Measurements from ENCODE around the gene PPY.

Gene PPY

DNA sequence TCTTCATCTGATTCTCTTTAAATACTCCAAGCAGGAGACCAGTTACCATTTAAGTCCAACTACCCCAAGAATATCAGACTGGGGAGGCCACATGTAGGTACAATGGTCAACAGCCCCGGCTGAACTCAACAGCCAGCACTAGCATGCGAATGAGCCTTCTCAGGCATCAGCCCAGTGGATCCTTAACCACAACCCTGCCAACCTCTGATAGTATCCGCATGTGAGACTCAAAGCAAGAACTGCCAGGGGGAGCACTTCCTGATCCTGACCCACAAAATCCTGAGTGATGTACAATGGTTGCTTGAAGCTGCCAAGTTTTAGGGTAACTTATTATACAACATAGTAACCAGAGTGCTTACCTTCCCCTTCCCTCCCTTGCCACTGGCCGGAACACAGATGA lies 7.5 kb upstream of the PPY start:
- TF ChIP-seq GATA2 (IDR thresholded peaks at IDR 0.05; ENCODE audit: low read depth, low read length), result no peak
- no peak for TF ChIP-seq GATA3 (IDR thresholded peaks at IDR 0.05; ENCODE audit: low read depth, low read length)

DNA sequence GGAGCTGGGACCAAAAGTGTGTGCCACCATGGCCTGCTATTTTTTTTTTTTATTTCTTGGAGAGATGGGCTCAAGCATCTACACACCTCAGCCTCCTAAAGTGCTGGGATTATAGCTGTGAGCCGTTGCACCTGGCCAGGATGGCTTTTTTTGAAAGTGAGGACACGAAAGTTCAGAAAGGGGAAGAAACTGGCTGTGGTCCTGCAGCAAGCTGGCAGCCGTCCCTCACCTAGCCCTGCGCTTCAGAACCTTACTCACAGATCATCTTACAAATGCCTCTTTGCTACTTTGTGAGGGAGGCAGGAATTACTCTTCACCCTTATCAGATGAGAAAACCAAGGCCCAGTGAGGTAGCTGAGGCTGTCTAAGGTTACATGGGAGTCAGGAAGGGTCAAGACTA lies 4.5 kb upstream of the PPY start:
- TF ChIP-seq GATA3 (IDR thresholded peaks at IDR 0.05; ENCODE audit: low read depth, low read length) (no peak), GATA2 (IDR thresholded peaks at IDR 0.05; ENCODE audit: low read depth, low read length) (no peak)

GRCh38 chr17:43945074-43945829 lies 3.0 kb upstream of the PPY start:
- TF ChIP-seq GATA3 (IDR thresholded peaks at IDR 0.05; ENCODE audit: low read depth, low read length), result no peak
- TF ChIP-seq GATA2 (IDR thresholded peaks at IDR 0.05; ENCODE audit: low read depth, low read length), result no peak

DNA sequence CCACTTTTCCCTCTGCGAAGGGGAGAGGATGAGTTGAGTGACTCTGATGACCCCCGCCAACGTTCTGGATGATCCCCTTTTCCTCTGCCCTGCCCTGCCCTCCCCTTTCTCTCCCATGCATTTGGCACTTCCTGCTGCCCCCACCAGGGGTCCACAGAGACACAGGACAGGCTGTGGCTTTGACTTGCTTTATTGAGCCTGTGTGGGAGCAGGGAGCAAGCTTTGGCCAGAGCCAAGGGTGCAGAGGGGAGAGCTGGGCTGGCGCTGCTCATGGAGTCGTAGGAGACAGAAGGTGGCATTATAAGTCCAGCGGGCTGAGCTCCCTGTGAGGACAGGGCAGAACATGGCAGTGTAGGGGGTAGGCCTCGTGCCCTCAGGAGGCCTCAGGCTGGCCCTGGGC lies 1.6 kb downstream of the PPY start:
- TF ChIP-seq GATA3 (IDR thresholded peaks at IDR 0.05; ENCODE audit: low read depth, low read length) (no peak), GATA2 (IDR thresholded peaks at IDR 0.05; ENCODE audit: low read depth, low read length) (no peak)

- TF ChIP-seq GATA3 (IDR thresholded peaks at IDR 0.05; ENCODE audit: low read depth, low read length) (no peak), GATA2 (IDR thresholded peaks at IDR 0.05; ENCODE audit: low read depth, low read length) (no peak)
Observed at GRCh38 chr17:43939886-43940285, 2.4 kb downstream of the PPY start.

DNA sequence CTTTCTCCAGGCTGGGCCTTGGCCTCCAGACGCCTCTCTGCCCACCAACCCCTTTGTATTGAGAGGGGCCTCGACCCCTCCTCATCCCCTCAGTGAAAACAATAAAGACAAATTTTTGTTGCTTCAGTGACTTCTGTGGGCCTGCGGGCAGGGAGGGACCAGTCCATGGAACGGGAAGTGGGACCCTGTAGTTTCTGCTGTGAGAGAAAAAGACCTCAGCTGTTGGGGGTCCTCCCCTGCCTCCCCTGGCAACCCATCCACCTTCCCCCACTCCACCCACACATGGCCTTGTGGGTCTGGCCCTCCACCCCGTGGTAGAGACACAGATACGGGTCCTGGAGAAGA lies 3.5 kb downstream of the PPY start:
- TF ChIP-seq GATA3 (IDR thresholded peaks at IDR 0.05; ENCODE audit: low read depth, low read length), result no peak

GRCh38 chr17:43936434-43936833 lies 5.8 kb downstream of the PPY start:
- TF ChIP-seq GATA2 (IDR thresholded peaks at IDR 0.05; ENCODE audit: low read depth, low read length) (no peak), GATA3 (IDR thresholded peaks at IDR 0.05; ENCODE audit: low read depth, low read length) (no peak)

DNA sequence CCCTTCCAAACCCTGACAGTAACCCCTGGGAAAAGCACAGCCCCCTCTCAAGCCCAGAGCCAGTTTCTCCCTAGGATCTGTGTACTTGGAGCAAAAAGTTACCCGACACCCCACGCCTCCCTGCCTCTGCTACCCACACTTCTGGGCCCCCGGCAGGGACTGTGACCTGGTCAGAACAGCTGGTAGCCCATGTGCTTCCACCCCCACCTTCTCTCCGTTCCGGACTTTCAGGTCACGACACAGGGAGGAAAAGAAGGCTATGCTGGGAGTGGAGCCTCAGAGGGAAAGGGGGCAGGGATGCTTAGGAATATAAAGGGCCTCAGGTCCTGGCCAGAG lies 6.4 kb downstream of the PPY start:
- no peak for TF ChIP-seq GATA3 (IDR thresholded peaks at IDR 0.05; ENCODE audit: low read depth, low read length)
- TF ChIP-seq GATA2 (IDR thresholded peaks at IDR 0.05; ENCODE audit: low read depth, low read length), result no peak

DNA sequence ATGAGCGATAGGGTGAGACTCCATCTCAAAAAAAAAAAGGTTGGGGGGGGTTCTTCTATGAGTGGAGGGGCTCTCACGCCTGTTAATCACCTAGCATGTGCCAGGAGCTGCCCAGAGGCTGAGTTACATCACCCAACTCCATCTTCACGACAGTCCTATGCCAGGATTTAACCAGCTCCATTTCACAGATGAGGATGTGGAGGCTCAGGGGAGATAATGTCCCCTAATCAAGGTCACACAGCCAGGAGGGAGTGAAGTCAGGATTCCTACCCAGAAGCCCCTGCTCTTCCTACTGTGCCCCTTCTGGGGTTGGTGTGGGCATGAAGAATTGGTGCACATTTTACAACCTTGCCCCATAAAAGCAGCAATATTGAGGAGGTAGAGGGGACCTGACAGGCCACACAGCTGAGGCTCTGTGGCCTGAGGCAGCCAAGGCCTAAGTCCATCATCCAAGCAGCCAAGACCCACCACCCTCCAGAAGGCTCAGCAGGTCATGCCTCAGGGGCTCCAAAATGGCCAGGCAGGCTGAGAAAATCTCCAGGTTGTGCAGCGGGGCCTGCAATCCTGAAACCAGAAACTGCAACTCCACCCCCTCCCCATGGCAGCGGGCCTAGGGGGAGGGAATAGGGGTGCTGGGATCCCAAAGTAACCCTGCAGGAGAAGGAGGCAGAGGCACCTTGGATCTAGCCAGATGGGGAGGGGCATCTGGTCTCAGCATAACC lies 6.9 kb downstream of the PPY start:
- TF ChIP-seq GATA2 (IDR thresholded peaks at IDR 0.05; ENCODE audit: low read depth, low read length), result no peak
- no peak for TF ChIP-seq GATA3 (IDR thresholded peaks at IDR 0.05; ENCODE audit: low read depth, low read length)

DNA sequence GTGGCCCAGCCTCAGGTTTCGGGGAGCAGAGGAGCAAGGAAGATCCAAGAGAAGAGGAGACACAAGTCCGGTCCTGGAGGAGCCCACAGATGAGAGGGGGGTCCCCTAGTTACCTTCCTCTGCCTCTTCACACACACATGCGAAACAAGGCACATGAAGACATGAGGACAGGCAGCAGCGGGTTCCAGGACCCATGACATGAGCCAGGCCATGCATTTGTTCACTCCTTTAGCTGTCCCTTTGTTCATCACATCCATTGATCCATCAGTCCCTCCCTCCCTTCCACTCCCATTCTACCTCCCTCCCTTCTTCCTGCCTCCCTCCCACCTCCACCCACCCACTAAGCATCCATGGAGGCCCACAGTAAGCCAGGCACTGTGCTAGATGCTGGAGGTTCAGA lies 9.4 kb downstream of the PPY start:
- TF ChIP-seq GATA2 (IDR thresholded peaks at IDR 0.05; ENCODE audit: low read depth, low read length), result no peak
- no peak for TF ChIP-seq GATA3 (IDR thresholded peaks at IDR 0.05; ENCODE audit: low read depth, low read length)

- TF ChIP-seq GATA2 (IDR thresholded peaks at IDR 0.05; ENCODE audit: low read depth, low read length) (no peak), GATA3 (IDR thresholded peaks at IDR 0.05; ENCODE audit: low read depth, low read length) (no peak)
Observed at GRCh38 chr17:43932357-43932756, 9.9 kb downstream of the PPY start.

- TF ChIP-seq GATA3 (IDR thresholded peaks at IDR 0.05; ENCODE audit: low read depth, low read length) (no peak), GATA2 (IDR thresholded peaks at IDR 0.05; ENCODE audit: low read depth, low read length) (no peak)
Observed at GRCh38 chr17:43931062-43931571, 11.2 kb downstream of the PPY start.

- TF ChIP-seq GATA2 (IDR thresholded peaks at IDR 0.05; ENCODE audit: low read depth, low read length) (no peak), GATA3 (IDR thresholded peaks at IDR 0.05; ENCODE audit: low read depth, low read length) (no peak)
Observed at GRCh38 chr17:43928609-43929008, 13.7 kb downstream of the PPY start.

- TF ChIP-seq GATA3 (IDR thresholded peaks at IDR 0.05; ENCODE audit: low read depth, low read length) (no peak), GATA2 (IDR thresholded peaks at IDR 0.05; ENCODE audit: low read depth, low read length) (no peak)
Observed at GRCh38 chr17:43927060-43927864, 15.0 kb downstream of the PPY start.

Measured in SH-SY5Y (cell line).